HG02885 (cell line): Measurements from ENCODE around the gene IRF2.
A peak's percentile ranks its signal among the peaks of the same experiment; 100 is the strongest.

Experiments used
- ATAC-seq: cut with Tn5 transposase; IDR thresholded peaks from one replicate; pipeline ENCODE4 v1.9.1; 2021; ENCODE audit warnings: mild to moderate bottlenecking; ENCODE audit not compliant: unreplicated experiment, poor library complexity

Gene IRF2

GRCh38 chr4:184434021-184434420 lies 40.3 kb downstream of the IRF2 start:
- ATAC-seq, result no peak

GRCh38 chr4:184433258-184433892 lies 41.0 kb downstream of the IRF2 start:
- ATAC-seq, result no peak

GRCh38 chr4:184432127-184432922 lies 42.0 kb downstream of the IRF2 start:
- no peak for ATAC-seq

DNA sequence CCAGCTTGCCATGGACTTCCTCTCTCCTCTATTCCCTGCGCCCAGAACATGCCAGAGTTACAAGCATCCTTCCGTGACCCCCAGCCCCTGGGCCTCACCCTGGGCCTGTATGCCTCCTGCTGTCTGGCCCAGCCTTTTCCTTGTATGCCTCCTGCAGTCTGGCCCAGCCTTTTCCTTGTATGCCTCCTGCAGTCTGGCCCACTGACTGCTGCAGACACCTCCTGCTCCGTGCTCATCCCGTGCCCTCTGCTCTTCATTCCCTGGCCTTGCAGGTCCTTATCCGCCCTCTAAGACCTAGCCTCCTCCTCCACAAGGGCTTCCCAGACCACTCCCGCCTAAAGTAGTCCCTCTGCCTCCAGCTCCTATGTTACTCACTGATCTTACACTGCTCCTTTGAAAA lies 44.2 kb downstream of the IRF2 start:
- ATAC-seq, result no peak

DNA sequence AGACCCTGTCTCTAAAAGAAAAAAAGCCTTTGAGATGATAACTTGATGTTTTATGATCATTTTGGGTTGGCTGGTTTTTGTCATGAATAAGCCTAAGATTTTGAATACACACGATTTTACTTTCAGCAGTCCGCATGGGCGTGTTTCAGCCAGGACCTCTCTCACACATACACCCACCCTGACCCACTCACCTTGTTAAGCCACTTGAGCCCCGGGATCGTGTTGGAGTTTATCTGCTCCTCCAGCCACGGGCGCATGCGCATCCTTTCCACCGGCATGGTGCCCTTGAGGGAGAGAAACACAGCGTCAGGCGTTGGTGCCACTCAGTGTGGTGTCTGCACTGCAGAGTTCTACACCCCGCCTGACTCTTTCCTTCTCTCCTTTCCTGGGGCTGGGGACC lies 45.6 kb downstream of the IRF2 start:
- ATAC-seq, result no peak

DNA sequence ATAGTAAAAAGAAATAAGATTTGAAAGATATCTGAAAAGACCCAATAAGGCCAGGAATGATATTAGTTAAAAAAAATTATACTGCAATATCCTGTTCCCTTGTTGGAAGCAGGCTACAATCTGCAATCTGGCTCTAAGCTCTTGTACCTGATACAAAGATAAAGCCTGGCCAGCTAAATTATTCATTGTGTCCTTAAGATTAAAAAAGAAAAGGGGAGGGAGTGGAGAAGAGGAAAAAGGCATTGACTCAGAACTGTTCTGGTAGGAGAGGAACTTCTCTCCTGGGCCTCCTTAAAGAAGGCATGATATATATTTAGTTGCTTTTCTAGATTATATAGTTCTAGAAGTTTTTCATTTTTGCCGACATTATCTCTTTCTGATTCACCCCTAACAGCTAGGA lies 46.7 kb downstream of the IRF2 start:
- no peak for ATAC-seq

DNA sequence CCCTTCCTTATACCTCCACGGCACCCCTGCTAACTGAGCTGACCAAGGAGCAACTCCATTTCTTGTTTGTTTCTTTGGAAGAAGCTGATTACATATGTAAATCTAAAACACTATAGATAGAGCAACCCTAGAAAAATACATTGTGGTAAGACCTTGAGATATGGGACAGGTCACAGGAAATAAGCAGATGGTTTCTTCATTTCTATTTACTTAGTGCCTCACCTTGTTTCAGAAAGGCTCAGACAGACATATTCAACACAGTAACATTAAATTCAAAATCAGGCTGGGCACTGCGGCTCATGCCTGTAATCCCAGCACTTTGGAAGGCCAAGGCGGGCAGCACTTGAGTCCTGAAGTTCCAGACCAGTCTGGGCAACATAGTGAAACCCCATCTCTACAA lies 47.3 kb downstream of the IRF2 start:
- ATAC-seq, result no peak

DNA sequence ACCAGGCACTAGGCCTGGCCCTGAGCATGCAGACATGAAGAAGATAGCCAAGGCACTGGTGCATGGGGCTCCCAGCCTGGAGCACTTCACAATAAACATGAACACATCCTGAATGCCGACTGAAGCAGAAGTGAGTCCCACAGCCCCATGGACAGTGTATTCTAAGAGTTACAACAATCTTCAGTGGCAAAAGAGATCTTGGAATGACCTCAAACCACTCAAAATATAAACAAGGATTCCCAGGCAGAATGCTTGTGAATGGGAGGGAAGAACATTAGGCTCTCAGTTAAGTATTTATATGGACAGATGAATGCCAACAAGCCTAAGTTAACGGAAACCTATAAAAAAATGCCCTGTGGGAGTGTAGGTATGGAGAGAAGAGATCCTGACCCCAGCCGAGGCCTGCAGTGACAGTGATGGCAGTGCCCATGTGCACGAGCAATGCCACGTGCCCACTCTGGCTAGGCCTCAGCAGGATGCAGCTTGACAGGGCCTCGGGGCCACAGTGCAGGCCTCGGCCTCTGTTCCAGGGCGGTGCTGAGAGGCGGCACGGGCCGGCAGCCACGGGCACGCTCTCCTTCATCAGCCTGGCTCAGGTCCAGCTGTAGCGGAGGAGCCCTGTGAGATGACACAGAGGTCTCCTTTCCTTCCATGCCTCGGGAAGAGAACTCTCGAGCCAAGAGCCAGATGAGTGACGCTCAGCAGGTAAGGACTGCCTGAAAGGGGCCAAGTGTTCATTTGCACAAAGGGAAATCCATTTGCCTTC lies 49.2 kb downstream of the IRF2 start:
- ATAC-seq, result no peak

- ATAC-seq, result no peak
Measured at GRCh38 chr4:184424279-184424678, 50.1 kb downstream of the IRF2 start.

DNA sequence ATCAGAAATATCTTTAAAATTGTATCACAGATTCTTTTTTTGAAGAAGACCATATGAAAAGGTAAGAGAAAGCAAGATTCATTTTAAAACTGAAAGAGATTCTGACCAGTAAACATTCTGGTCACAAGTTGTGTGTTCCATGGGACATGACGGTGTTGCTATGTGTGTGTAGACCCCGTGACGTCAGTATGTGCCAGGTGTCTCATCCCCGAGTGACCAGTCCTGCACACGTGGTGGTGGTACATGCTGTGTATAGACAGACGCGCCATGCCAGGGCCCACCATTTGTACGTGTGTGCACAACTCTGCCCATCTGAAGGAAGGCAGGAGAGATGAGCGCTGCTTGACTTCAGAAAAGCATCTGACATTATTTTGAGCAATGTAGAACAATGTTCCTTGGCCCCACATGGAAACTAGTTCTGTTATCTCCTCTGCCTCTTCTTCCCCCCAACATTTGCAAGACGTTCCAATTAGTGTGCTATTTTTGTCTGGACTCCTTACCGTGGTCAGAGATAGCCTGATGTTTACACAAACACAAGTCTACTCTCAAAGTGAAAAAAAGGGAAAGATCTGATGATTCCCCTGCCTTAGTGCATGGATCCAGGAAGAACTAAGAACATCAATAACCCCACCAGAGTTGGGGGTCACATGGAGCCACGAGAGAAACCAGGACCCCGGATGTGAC lies 51.2 kb downstream of the IRF2 start:
- ATAC-seq, result no peak

GRCh38 chr4:184422378-184422777 lies 52.0 kb downstream of the IRF2 start:
- no peak for ATAC-seq

DNA sequence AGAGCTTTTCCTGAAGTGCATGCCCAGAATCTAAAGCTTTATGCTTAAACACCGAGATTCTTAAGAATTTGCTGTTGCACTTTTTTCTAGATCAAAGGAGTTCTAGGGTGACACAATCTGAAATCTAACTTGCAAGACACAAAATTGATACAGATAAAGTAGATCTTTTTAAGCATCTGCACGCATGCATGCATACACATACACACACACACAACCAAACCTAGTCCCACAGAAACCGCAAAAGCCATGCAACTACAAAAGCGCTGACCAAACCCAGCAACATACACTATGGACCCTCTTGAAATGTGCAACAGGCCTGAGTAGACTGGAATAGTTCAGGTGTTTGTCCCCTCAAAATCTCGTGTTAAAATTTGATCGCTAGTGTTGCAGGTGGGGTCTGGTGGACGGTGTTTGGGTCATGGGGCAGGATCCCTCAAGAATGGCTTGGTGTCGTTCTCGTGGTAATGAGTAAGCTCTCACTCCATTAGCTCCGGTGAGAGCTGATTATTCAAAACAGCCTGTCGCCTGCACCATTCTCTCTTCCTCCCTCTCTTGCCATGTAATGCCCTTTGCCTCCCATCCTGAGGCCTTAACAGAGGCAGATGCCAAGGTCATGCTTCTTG lies 52.7 kb downstream of the IRF2 start:
- peak; percentile 34 for ATAC-seq

- ATAC-seq, result peak; percentile 58
Measured at GRCh38 chr4:184420881-184421416, 53.4 kb downstream of the IRF2 start.

DNA sequence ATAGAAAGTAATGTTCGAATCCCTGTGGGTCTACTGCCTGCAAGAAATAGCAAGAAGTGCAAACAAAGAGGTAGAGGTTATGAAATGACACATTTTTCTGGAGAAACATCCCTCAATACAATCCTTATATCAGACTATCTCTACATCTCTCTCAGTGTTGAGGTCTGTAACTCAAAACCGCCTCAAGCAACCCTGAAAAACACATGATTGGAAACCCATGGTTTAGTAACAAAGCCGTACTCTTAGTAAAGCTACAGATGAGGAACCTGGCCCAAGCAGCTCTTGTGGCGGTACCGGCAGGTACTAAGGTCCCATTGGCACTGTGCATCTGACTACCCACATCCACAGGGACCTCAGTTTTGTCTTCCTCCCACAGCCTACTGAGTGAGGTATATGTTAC lies 53.9 kb downstream of the IRF2 start:
- no peak for ATAC-seq

DNA sequence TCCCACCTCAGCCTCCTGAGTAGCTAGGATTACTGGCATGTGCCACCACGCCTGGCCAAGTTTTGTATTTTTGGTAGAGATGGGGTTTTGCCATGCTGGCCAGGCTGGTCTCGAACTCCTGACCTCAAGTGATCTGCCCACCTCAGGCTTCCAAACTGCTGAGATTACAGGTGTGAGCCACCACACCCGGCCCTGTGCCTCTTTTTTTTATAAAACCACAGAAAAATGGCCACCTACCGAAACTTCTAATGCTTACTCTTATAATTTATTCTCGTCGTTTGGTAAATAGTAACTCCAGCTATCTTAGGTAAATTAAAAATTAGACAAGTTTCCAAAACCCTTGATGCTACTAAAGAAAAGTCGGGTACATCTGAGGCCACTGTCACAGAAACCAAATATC lies 54.4 kb downstream of the IRF2 start:
- ATAC-seq, result no peak

DNA sequence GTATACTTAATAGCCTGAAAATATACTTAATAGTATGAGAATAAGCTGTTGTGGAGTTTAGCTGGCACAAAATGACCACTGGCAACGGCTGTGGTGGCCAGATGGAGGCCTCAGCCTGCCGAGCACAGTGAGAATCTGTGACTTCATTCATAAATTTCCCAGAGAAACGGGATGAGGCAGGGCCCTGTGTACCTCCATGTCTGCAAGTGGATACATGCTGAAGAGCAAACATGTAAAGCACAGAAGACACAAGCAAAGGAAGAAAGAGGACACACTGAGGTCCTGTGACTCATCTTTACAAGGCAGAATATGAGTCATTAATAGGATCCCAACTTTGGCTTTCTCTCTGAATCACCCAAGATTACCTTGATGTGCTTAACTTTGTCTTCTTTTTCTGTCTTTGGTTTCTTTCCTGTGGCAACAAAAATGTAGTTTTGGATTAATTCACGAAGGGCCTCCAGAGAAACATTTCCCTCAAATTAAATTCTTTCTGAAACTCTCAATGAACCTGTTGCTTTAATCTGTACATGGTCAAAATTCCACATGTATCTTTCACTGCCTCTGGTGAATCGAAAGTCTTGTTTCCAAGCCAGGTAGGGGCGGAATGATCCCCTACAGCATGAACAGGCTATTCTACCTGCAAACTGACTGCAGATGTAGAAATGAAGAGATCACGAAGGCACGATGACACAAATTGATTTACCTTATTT lies 56.4 kb downstream of the IRF2 start:
- peak; percentile 57 for ATAC-seq

- ATAC-seq, result peak; percentile 47
Measured at GRCh38 chr4:184416913-184417734, 57.2 kb downstream of the IRF2 start.

- ATAC-seq, result no peak
Measured at GRCh38 chr4:184415071-184415470, 59.3 kb downstream of the IRF2 start.
